ENCODE results near the gene TRAF3IP1.

TRAF3IP1 gene

DNA sequence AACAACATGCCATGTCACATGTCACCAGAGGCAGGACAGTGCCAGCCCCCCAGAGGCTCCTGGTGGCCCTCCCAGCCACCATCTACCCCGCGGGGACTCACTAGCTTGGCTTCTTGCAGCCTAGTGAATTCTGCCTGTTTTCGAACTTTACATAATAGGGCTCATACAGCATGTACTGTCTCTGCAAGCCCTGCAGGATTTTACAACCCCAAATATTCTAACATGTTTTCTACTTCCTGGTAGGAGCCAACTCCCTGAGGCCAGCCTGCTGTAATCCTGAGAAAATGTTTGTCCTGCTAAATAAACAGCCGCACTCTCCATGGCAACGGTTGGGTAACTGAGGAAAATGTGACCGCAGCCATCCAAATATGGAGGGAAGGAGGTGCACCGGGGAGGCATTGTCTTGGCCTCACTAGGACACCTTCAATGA lies 34.6 kb upstream of the TRAF3IP1 start:
- TF ChIP-seq, protein P1, sequence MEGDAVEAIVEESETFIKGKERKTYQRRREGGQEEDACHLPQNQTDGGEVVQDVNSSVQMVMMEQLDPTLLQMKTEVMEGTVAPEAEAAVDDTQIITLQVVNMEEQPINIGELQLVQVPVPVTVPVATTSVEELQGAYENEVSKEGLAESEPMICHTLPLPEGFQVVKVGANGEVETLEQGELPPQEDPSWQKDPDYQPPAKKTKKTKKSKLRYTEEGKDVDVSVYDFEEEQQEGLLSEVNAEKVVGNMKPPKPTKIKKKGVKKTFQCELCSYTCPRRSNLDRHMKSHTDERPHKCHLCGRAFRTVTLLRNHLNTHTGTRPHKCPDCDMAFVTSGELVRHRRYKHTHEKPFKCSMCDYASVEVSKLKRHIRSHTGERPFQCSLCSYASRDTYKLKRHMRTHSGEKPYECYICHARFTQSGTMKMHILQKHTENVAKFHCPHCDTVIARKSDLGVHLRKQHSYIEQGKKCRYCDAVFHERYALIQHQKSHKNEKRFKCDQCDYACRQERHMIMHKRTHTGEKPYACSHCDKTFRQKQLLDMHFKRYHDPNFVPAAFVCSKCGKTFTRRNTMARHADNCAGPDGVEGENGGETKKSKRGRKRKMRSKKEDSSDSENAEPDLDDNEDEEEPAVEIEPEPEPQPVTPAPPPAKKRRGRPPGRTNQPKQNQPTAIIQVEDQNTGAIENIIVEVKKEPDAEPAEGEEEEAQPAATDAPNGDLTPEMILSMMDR (conservative IDR thresholded peaks at IDR 0.05), result no peak
- H3K27ac ChIP-seq, result peak overlapping the region; percentile 96

DNA sequence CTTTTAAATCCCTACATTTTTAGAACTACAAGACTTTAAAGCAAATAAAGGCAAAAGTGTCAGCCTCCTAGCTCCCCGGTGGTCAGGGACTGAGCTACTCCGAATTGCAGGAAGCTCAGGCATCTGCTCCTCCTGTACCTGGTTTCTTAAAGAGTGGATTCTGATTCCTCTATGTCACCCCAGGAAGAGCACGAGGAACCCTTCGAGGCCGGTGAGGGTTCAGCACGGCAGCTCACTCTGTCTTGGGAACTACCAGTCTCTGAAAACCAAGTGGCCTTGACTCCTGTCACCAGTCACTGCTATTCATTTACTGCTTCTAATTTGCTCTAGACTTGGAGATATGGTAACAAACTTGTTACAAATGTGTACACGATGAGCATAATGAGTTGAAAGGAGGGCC lies 34.2 kb upstream of the TRAF3IP1 start:
- peak overlapping the region; percentile 96 for H3K27ac ChIP-seq
- TF ChIP-seq, protein P1 (conservative IDR thresholded peaks at IDR 0.05), result no peak

DNA sequence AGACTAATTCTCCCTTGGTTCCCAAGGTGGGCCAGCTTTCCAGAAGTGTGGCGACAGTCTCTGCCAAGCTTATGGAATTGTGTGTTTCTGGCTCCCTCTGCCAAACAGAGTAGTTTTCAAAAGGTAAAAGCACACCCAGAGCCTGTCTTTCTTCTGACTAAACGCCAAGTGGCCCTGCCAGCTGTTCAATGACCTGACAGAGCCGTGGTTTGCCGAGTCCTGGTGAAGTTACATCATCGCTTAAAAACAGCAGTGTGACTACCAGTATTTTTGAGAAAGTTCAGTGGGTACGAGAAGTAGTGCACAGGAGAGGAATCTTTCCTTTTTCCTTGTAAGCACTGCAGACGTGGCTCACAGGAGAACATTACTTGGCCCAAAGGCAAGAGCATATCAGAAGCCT lies 33.8 kb upstream of the TRAF3IP1 start:
- TF ChIP-seq, protein P1 (conservative IDR thresholded peaks at IDR 0.05), result no peak
- H3K27ac ChIP-seq, result peak overlapping the region; percentile 96

DNA sequence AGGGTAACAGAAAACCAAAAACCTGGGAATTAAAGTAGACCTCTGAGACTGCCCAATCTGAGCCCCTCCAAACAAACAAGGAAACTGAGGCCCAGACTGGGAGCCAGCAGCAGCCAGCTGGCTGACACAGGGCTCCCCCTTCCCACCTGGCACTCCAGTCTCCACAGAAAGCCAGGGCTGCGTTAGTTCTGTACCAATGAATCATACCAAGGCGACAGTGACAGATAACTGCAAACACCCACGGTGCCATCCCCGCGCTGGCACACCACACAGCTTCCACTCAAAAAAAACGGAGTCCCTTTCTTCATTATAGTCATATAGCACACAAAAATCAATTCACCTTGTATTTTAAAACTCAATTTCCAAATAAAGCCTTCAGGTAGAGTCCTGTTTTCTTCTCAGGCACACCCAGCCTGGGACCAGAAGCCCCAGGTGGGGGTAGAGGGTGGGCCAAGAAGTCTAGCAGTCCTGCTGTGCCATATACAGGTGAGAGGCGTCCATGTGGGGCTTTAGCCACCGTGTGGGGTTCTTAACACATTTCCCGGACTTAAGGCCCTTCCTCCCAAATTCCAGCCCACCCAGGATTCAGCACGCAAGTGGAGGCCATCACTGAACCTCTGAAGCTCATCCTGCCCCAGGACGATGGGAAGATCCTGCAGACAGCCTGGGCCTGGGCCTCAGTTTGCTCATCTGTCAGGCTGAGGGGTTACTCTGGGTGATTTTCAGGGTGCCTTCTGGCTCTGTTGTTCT lies 33.2 kb upstream of the TRAF3IP1 start:
- H3K27ac ChIP-seq, result peak overlapping the region; percentile 96
- TF ChIP-seq, protein P1 (conservative IDR thresholded peaks at IDR 0.05), result no peak

DNA sequence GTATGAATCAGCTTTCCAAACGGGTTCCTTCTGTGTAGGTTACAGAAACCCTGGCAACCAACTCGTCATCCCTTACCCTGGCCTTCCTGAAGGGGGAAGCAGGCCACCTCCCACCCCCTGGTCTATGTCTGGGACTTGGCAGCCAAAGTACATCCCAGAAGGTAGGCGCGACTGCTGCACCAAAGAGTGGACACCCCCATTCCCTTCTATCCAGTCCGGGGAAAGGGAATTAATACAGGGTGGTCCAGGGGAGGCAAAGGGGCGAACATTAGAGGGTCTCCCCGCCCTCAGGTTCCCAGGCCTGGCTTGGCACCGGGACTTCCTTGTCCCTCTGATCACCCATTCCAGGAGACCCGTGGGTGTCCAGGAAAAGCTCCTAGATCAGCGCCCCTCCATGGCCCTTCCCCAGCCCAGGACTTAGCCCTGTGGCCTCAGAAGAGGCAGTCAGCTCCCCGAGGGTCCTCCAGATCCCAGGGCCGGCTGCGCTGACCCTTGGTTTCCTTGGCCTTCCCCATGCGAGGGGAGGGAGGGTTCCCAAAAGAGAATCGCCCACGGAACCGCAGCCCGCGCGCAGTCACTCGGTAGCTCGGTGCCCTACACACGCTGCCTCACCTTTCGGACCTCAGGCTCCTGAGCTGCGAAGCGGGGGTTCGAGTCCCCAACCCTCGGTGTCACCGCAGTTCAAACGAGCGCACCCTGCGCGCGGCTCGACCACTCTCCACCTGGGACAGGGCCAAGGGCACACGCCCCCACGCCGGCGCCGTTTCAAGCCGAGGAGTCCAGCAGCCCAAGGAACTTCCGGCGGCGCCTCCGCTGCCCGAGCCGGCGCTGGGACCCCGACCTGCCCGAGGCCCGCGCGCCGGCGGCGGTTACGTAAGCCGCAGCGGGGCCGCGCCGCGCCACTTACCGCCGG lies 32.3 kb upstream of the TRAF3IP1 start, which contains the start of gene PER2:
TSS of gene PER2 (minus strand) at position 874 of the 913 bp plus-strand sequence. CDS start 10,674 bp downstream, outside the sequence.
- TF ChIP-seq, protein P1 (conservative IDR thresholded peaks at IDR 0.05), result peak; percentile 29
- peak within 1 kb of the TSS; percentile 96 for H3K27ac ChIP-seq

DNA sequence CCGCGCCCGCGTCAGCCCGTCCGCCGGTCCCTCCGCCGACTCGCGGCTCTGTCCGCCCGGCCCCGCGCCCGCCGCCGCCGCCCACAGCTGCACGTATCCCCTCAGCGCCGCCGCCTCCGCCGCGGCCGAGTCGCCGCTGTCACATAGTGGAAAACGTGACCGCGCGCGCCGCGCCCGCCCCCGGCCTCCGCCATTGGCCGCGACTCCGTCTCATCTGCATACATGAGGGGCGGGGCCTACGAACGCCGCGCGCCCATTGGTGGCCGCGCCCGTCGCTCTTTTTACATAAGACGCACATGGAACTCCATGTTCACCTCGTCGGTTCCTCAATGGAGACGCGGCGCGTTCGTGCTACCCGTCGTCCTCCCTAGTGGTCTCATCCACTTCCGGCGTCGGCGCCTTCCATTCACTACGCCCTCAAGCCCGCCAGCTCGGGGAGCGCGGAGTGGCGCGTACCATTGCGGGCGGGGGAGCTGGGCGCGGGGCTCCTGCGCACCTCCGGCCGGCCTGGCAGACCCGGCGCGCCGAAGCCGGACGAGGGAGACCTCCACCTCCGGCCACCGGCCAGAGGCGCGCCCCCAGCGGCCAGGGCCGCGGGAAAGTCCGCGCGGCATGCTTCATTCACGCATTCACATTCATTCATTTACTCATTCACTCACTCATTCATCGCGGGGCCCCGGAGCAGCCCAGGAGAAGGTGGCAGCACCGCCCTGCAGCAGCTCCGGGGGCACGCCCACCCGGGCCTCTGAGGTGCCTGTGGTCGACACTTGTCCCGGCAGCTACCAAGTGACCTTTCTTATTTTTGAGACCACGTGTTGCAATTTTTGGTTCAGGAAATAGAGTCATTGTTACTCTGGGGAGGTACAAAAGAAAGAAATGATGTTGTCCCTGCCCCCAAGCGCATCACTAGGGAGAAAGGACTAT lies 31.4 kb upstream of the TRAF3IP1 start:
- H3K27ac ChIP-seq, result peak overlapping the region; percentile 96
- TF ChIP-seq, protein P1 (conservative IDR thresholded peaks at IDR 0.05), result peak; percentile 58

Data from VCaP (cell line).